Liver (tissue), 9 donors: ENCODE measurements around the gene PDGFD. TPM values are rescaled to one million over a fixed set of nuclear protein-coding genes. Genes with fewer than 3 reads are reported as not detected.

Experiments
- DNase-seq: peaks from one replicate; pipeline ENCODE4 v3.0.0-alpha.2; 2017; ENCODE audit warnings: low spot score
- H3K27ac ChIP-seq, 2 donors: one replicate each; pipeline ENCODE4 v1.7.0; 2013; ENCODE audit warnings: inconsistent platforms in 2 of 2, low read length in 2 of 2, control low read depth in 1 of 2, low read depth in 1 of 2, mild to moderate bottlenecking in 1 of 2
- H3K27me3 ChIP-seq, 4 donors: one replicate each; pipeline versions ENCODE4 v1.6.1 to v1.7.0; 2013; ENCODE audit warnings: low read length in 3 of 4, inconsistent platforms in 1 of 4, mild to moderate bottlenecking in 1 of 4, moderate library complexity in 1 of 4; ENCODE audit not compliant: control insufficient read depth in 4 of 4, insufficient read depth in 4 of 4
- H3K36me3 ChIP-seq, 4 donors: one replicate each; pipeline versions ENCODE4 v1.6.1 to v1.7.0; 2013; ENCODE audit warnings: low read length in 3 of 4, mild to moderate bottlenecking in 3 of 4, low read depth in 1 of 4, moderate library complexity in 1 of 4; ENCODE audit not compliant: control insufficient read depth in 4 of 4, insufficient read depth in 3 of 4
- H3K4me1 ChIP-seq, 4 donors: one replicate each; pipeline versions ENCODE4 v1.6.1 to v1.7.0; 2013; ENCODE audit warnings: low read length in 3 of 4, mild to moderate bottlenecking in 3 of 4, moderate library complexity in 1 of 4; ENCODE audit not compliant: control insufficient read depth in 4 of 4, insufficient read depth in 4 of 4
- H3K4me3 ChIP-seq, 3 donors: one replicate each; pipeline versions ENCODE4 v1.6.1 to v1.7.0; 2013; ENCODE audit warnings: low read length in 3 of 3, control low read depth in 1 of 3, low read depth in 1 of 3, mild to moderate bottlenecking in 1 of 3
- H3K9ac ChIP-seq, 2 donors: one replicate each; pipeline ENCODE4 v1.7.0; 2013; ENCODE audit warnings: low read length in 2 of 2, mild to moderate bottlenecking in 2 of 2, moderate library complexity in 2 of 2, control low read depth in 1 of 2, low read depth in 1 of 2
- H3K9me3 ChIP-seq, 4 donors: one replicate each; pipeline versions ENCODE4 v1.6.1 to v1.7.0; 2013; ENCODE audit warnings: low read length in 3 of 4; ENCODE audit not compliant: control insufficient read depth in 4 of 4
- EGR1 ChIP-seq, 2 donors: IDR thresholded peaks; 2 replicates each; pipeline ENCODE4 v1.6.1; 2016 to 2018; ENCODE audit warnings: antibody characterized with exemption in 2 of 2, low read depth in 2 of 2
- FOXA2 ChIP-seq: IDR thresholded peaks from 2 replicates; pipeline ENCODE4 v1.6.1; 2016; ENCODE audit warnings: antibody characterized with exemption
- GABPA ChIP-seq, 2 donors: IDR thresholded peaks in 1 of 2; conservative IDR thresholded peaks in 1 of 2; 2 replicates each; pipeline ENCODE4 v1.6.1; 2016; ENCODE audit warnings: antibody characterized with exemption in 2 of 2, mild to moderate bottlenecking in 1 of 2, moderate library complexity in 1 of 2
- HNF4A ChIP-seq, 2 donors: conservative IDR thresholded peaks; 2 replicates each; pipeline ENCODE4 v1.6.1; 2016; ENCODE audit warnings: antibody characterized with exemption in 2 of 2, mild to moderate bottlenecking in 2 of 2
- MAX ChIP-seq: IDR thresholded peaks from 2 replicates; pipeline ENCODE4 v1.6.1; 2016; ENCODE audit warnings: antibody characterized with exemption
- RAD21 ChIP-seq, 2 donors: IDR thresholded peaks; 2 replicates each; pipeline ENCODE4 v1.6.1; 2016; ENCODE audit warnings: antibody characterized with exemption in 2 of 2, mild to moderate bottlenecking in 2 of 2
- REST ChIP-seq: IDR thresholded peaks from 2 replicates; pipeline ENCODE4 v1.6.1; 2016; ENCODE audit warnings: antibody characterized with exemption, mild to moderate bottlenecking
- RXRA ChIP-seq, 2 donors: IDR thresholded peaks; 2 replicates each; pipeline ENCODE4 v1.6.1; 2017 to 2018; ENCODE audit warnings: antibody characterized with exemption in 2 of 2, mild to moderate bottlenecking in 1 of 2
- SP1 ChIP-seq: IDR thresholded peaks from 2 replicates; pipeline ENCODE4 v1.6.1; 2018; ENCODE audit warnings: antibody characterized with exemption, mild to moderate bottlenecking
- TAF1 ChIP-seq: conservative IDR thresholded peaks from 2 replicates; pipeline ENCODE4 v1.6.1; 2016; ENCODE audit warnings: antibody characterized with exemption, mild to moderate bottlenecking
- WGBS: extraction: QIAGEN DNeasy Blood & Tissue Kit; methylation state at CpG from one replicate; pipeline ENCODE4 v1.1.7; 2013; 5-methylcytosine and 5-hydroxymethylcytosine counted together
- polyA plus RNA-seq, 2 donors: library from polyadenylated mRNA; stranded (reverse) in 1 of 2; unstranded in 1 of 2; fragments of 200-250 nt in 1 of 2; fragments of >200 nt in 1 of 2; fragmentation: Nextera tagmentation in 1 of 2; extraction: Ambion mirVana in 1 of 2; gene quantifications; one replicate each; pipeline versions ENCODE4 v1.2.1 to v1.2.3, GENCODE V29; 2013 to 2015
- total RNA-seq, 2 donors: library from RNA; depleted of rRNA; stranded (reverse); fragments of >200 nt; gene quantifications; one replicate each; pipeline ENCODE4 v1.2.3, GENCODE V29; 2014
- TF ChIP-seq, protein P1 (sequence below): IDR thresholded peaks from 2 replicates; pipeline ENCODE4 v1.6.1; 2016; ENCODE audit warnings: antibody characterized with exemption
- TF ChIP-seq, protein P2 (sequence below): fragments of 150-350 bp; IDR thresholded peaks from 2 replicates; pipeline ENCODE4 v1.5.1; 2017; ENCODE audit warnings: improper control_type of control experiment, low read depth, low read length; ENCODE audit not compliant: missing input control
- TF ChIP-seq, protein P3 (sequence below): IDR thresholded peaks from 2 replicates; pipeline ENCODE4 v1.6.1; 2016; ENCODE audit warnings: antibody characterized with exemption
- donor health status: healthy.
- donor health status: healthy.
- donor health status: healthy.
- donor health status: healthy.
- donor health status: healthy.

PDGFD gene
- total and polyA plus RNA-seq, 4 donors: 1.0 to 3.3 (median 2.1) TPM

DNA sequence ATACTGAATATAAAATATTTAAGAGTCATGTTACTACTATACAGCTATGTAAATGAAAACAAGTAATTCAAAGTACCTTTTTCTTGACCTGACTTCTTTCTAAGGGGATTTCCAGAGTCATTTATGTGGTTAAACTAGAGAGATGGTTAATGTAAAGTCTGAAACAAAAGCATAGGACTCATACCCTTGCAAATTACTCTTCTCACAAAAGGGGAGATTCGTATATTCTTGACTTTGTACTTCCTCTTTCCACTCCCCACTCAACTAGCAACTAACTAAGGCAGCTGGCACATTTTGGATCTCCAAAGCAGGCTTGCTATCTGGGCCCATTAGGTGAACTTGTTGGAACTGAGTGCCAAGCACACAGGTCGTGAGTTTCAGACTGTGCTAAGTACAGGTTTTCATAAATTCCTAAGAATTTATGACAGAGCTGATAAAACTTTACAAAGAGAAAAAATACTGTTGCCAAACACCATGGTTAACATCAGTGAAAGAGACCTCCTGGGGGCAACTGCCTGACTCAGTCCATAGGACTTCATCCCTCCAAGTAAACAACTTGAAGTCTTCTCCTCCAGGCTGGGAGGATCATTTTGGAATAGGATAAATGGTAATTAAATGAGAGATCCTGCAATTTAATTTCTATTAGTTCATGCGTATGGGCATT lies 204.5 kb downstream of the PDGFD start:
- Histone ChIP-seq H3K27me3 (no peaks in the 10 kb centered on the region), H3K9me3 (no peaks in the 10 kb centered on the region), H3K9ac (no peak overlapping the region), H3K4me3 (no peak overlapping the region), H3K36me3 (no peaks in the 10 kb centered on the region), H3K4me1 (no peaks in the 10 kb centered on the region), H3K27ac (no peak overlapping the region)
- TF ChIP-seq, protein P1, sequence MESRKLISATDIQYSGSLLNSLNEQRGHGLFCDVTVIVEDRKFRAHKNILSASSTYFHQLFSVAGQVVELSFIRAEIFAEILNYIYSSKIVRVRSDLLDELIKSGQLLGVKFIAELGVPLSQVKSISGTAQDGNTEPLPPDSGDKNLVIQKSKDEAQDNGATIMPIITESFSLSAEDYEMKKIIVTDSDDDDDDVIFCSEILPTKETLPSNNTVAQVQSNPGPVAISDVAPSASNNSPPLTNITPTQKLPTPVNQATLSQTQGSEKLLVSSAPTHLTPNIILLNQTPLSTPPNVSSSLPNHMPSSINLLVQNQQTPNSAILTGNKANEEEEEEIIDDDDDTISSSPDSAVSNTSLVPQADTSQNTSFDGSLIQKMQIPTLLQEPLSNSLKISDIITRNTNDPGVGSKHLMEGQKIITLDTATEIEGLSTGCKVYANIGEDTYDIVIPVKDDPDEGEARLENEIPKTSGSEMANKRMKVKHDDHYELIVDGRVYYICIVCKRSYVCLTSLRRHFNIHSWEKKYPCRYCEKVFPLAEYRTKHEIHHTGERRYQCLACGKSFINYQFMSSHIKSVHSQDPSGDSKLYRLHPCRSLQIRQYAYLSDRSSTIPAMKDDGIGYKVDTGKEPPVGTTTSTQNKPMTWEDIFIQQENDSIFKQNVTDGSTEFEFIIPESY: no peak
- TF ChIP-seq TAF1 (no peak), REST (no peak), GABPA (IDR thresholded peaks at IDR 0.05 in 1 of 2, conservative IDR thresholded peaks at IDR 0.05 in 1 of 2) (no peak), RAD21 (IDR thresholded peaks at IDR 0.05) (no peak), SP1 (no peak), EGR1 (IDR thresholded peaks at IDR 0.05; ENCODE audit: low read depth in 2 of 2) (no peak), FOXA2 (no peak), RXRA (IDR thresholded peaks at IDR 0.05) (no peak), MAX (no peak), HNF4A (conservative IDR thresholded peaks at IDR 0.05) (no peak)
- TF ChIP-seq, protein P2, sequence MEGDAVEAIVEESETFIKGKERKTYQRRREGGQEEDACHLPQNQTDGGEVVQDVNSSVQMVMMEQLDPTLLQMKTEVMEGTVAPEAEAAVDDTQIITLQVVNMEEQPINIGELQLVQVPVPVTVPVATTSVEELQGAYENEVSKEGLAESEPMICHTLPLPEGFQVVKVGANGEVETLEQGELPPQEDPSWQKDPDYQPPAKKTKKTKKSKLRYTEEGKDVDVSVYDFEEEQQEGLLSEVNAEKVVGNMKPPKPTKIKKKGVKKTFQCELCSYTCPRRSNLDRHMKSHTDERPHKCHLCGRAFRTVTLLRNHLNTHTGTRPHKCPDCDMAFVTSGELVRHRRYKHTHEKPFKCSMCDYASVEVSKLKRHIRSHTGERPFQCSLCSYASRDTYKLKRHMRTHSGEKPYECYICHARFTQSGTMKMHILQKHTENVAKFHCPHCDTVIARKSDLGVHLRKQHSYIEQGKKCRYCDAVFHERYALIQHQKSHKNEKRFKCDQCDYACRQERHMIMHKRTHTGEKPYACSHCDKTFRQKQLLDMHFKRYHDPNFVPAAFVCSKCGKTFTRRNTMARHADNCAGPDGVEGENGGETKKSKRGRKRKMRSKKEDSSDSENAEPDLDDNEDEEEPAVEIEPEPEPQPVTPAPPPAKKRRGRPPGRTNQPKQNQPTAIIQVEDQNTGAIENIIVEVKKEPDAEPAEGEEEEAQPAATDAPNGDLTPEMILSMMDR: no peak
- TF ChIP-seq, protein P3, sequence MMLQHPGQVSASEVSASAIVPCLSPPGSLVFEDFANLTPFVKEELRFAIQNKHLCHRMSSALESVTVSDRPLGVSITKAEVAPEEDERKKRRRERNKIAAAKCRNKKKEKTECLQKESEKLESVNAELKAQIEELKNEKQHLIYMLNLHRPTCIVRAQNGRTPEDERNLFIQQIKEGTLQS: no peak
- 66% methylated on average over 3 of the region's 3 CpGs for WGBS
- DNase-seq: no peak
